H1 (cell line): ENCODE measurements around the gene ZNF3. TPM values are rescaled to one million over a fixed set of nuclear protein-coding genes. Genes with fewer than 3 reads are reported as not detected.

Experiments used
- CTCF ChIA-PET: fragments of 300-600 bp; sonication (Branson Sonifier 250); formaldehyde crosslinking; loops from one replicate; lab custom pipeline; 2021; ENCODE audit not compliant: partially characterized antibody; lab: Charles Lee
- POLR2A ChIA-PET: fragments of 300-600 bp; sonication (Branson Sonifier 250); formaldehyde crosslinking; loops from one replicate; lab custom pipeline; 2021; ENCODE audit warnings: inconsistent platforms; ENCODE audit not compliant: partially characterized antibody; lab: Charles Lee
- DNase-seq, 2 experiments: peaks; one replicate each; pipeline versions ENCODE4 v3.0.0 to v3.0.0-alpha.2; 2010 to 2022; ENCODE audit warnings: low spot score in 2 of 2, low read depth in 1 of 2, mixed read lengths in 1 of 2
- FAIRE-seq: peaks from 2 replicates; lab custom pipeline; 2011; peaks lifted over from hg19 to GRCh38; lab: Jason Lieb, UNC
- H2AFZ ChIP-seq: 2 replicates; pipeline ENCODE4 v1.8.1; 2012; ENCODE audit warnings: low read length, inconsistent platforms
- H2AK5ac ChIP-seq: 2 replicates; pipeline ENCODE4 v1.6.1; 2013; ENCODE audit warnings: low read depth, low read length
- H2BK120ac ChIP-seq: replicated peaks from 2 replicates; pipeline ENCODE3; 2013; ENCODE audit warnings: low read depth, low read length, inconsistent platforms
- H2BK12ac ChIP-seq: 2 replicates; pipeline ENCODE4 v1.6.1; 2013; ENCODE audit warnings: low read depth, low read length
- H2BK15ac ChIP-seq: 2 replicates; pipeline ENCODE4 v1.6.1; 2013; ENCODE audit warnings: low read length
- H2BK20ac ChIP-seq: 2 replicates; pipeline ENCODE4 v1.6.1; 2013; ENCODE audit warnings: low read length
- H2BK5ac ChIP-seq: 2 replicates; pipeline ENCODE4 v1.6.1; 2013; ENCODE audit warnings: low read depth, low read length
- H3K14ac ChIP-seq: 2 replicates; pipeline ENCODE4 v1.6.1; 2013; ENCODE audit warnings: inconsistent platforms; ENCODE audit not compliant: insufficient read length
- H3K18ac ChIP-seq: 2 replicates; pipeline ENCODE4 v1.6.1; 2013; ENCODE audit warnings: low read length; ENCODE audit errors: extremely low read depth
- H3K23ac ChIP-seq: 2 replicates; pipeline ENCODE4 v1.6.1; 2013; ENCODE audit warnings: inconsistent platforms; ENCODE audit not compliant: insufficient read length
- H3K23me2 ChIP-seq: 2 replicates; pipeline ENCODE4 v1.6.1; 2013; ENCODE audit warnings: low read depth, low read length
- H3K27ac ChIP-seq: 2 replicates; pipeline ENCODE4 v1.6.1; 2011; ENCODE audit warnings: low read depth, low read length, inconsistent platforms
- H3K27me3 ChIP-seq, 4 experiments: replicated peaks in 1 of 4; 1 replicate in 1 of 4; 2 replicates in 3 of 4; pipeline versions ENCODE4 v1.6.1 to v1.8.1; 2011 to 2013; ENCODE audit warnings: low read length in 3 of 4, mild to moderate bottlenecking in 3 of 4, inconsistent platforms in 2 of 4, mixed read lengths in 2 of 4, moderate library complexity in 1 of 4; ENCODE audit not compliant: control insufficient read depth in 3 of 4, insufficient read depth in 3 of 4; ENCODE audit errors: extremely low read depth in 1 of 4
- H3K36me3 ChIP-seq, 4 experiments: 2 replicates each; pipeline versions ENCODE4 v1.6.1 to v1.8.1; 2011 to 2013; ENCODE audit warnings: mild to moderate bottlenecking in 4 of 4, low read length in 3 of 4, moderate library complexity in 2 of 4, control low read depth in 1 of 4, inconsistent platforms in 1 of 4; ENCODE audit not compliant: insufficient read depth in 4 of 4, control insufficient read depth in 2 of 4
- H3K4ac ChIP-seq: replicated peaks from 2 replicates; pipeline ENCODE3; 2013; ENCODE audit warnings: low read length, low read depth, mixed read lengths, inconsistent platforms; ENCODE audit not compliant: insufficient read length
- H3K4me1 ChIP-seq, 4 experiments: replicated peaks in 1 of 4; 1 replicate in 1 of 4; 2 replicates in 3 of 4; pipeline versions ENCODE4 v1.6.1 to v1.8.1; 2011 to 2013; ENCODE audit warnings: low read length in 3 of 4, inconsistent platforms in 2 of 4, mixed read lengths in 1 of 4; ENCODE audit not compliant: insufficient read depth in 4 of 4, control insufficient read depth in 3 of 4
- H3K4me2 ChIP-seq, 2 experiments: 2 replicates each; pipeline versions ENCODE4 v1.6.1 to v1.8.1; 2011 to 2013; ENCODE audit warnings: low read depth in 2 of 2, low read length in 2 of 2, control low read depth in 1 of 2, inconsistent platforms in 1 of 2, mild to moderate bottlenecking in 1 of 2; ENCODE audit not compliant: insufficient read depth in 1 of 2
- H3K4me3 ChIP-seq, 4 experiments: fragments of 200-600, 300-600 bp in 1 of 4; sonication (generic), shearing (Covaris generic), sonication (Bioruptor Twin) in 1 of 4; 2 replicates each; pipeline versions ENCODE4 v1.5.1 to v1.8.1; 2011 to 2016; ENCODE audit warnings: low read length in 4 of 4, low read depth in 3 of 4, control low read depth in 2 of 4, inconsistent platforms in 2 of 4, mild to moderate bottlenecking in 2 of 4, mixed read lengths in 1 of 4, moderate library complexity in 1 of 4; ENCODE audit not compliant: insufficient read depth in 2 of 4; ENCODE audit errors: extremely low read depth in 1 of 4
- H3K56ac ChIP-seq: replicated peaks from 2 replicates; pipeline ENCODE3; 2013; ENCODE audit warnings: low read depth, mild to moderate bottlenecking, mixed read lengths, low read length, inconsistent platforms; ENCODE audit not compliant: insufficient read length
- H3K79me1 ChIP-seq: 2 replicates; pipeline ENCODE4 v1.6.1; 2013; ENCODE audit warnings: low read depth, low read length, control low read depth
- H3K79me2 ChIP-seq, 2 experiments: 2 replicates each; pipeline versions ENCODE4 v1.6.1 to v1.8.1; 2012 to 2013; ENCODE audit warnings: low read length in 2 of 2, mild to moderate bottlenecking in 2 of 2, inconsistent platforms in 1 of 2; ENCODE audit not compliant: insufficient read depth in 2 of 2, control insufficient read depth in 1 of 2
- H3K9ac ChIP-seq, 4 experiments: replicated peaks in 1 of 4; 1 replicate in 1 of 4; 2 replicates in 3 of 4; pipeline versions ENCODE4 v1.6.1 to v1.8.1; 2011 to 2013; ENCODE audit warnings: low read depth in 3 of 4, low read length in 3 of 4, control low read depth in 2 of 4, mild to moderate bottlenecking in 2 of 4, moderate library complexity in 2 of 4, inconsistent platforms in 1 of 4; ENCODE audit errors: extremely low read depth in 1 of 4
- H3K9me3 ChIP-seq, 2 experiments: 2 replicates each; pipeline versions ENCODE4 v1.6.1 to v1.8.1; 2012 to 2013; ENCODE audit warnings: mild to moderate bottlenecking in 2 of 2, moderate library complexity in 2 of 2, control low read depth in 1 of 2, inconsistent platforms in 1 of 2, low read depth in 1 of 2, low read length in 1 of 2, mixed read lengths in 1 of 2; ENCODE audit not compliant: insufficient read depth in 2 of 2
- H4K20me1 ChIP-seq, 2 experiments: replicated peaks in 1 of 2; 2 replicates each; pipeline versions ENCODE3 to v1.8.1; 2011 to 2013; ENCODE audit warnings: inconsistent platforms in 2 of 2, low read length in 2 of 2, mild to moderate bottlenecking in 1 of 2; ENCODE audit not compliant: insufficient read depth in 2 of 2, control insufficient read depth in 1 of 2
- H4K5ac ChIP-seq: 2 replicates; pipeline ENCODE4 v1.6.1; 2013; ENCODE audit warnings: low read length, low read depth, mixed read lengths, inconsistent platforms; ENCODE audit not compliant: insufficient read length
- H4K8ac ChIP-seq: 2 replicates; pipeline ENCODE4 v1.8.0; 2013; ENCODE audit warnings: mild to moderate bottlenecking, moderate library complexity, low read length, inconsistent platforms; ENCODE audit not compliant: insufficient read depth; ENCODE audit errors: extremely low read depth
- H4K91ac ChIP-seq: replicated peaks from 2 replicates; pipeline ENCODE3; 2013; ENCODE audit warnings: low read length, mixed read lengths, inconsistent platforms; ENCODE audit not compliant: insufficient read length
- RAD21 ChIP-seq, 2 experiments: IDR thresholded peaks in 1 of 2; conservative IDR thresholded peaks in 1 of 2; 2 replicates each; pipeline ENCODE4 v1.6.1; 2011; ENCODE audit warnings: low read depth in 2 of 2, low read length in 2 of 2, improper control_type of control experiment in 1 of 2, inconsistent platforms in 1 of 2, mild to moderate bottlenecking in 1 of 2, moderate library complexity in 1 of 2
- SAP30 ChIP-seq: fragments of 300-600 bp; sonication (generic); IDR thresholded peaks from 2 replicates; pipeline ENCODE4 v1.7.1; 2012; ENCODE audit warnings: low read length, moderate library complexity, mild to moderate bottlenecking, inconsistent platforms; ENCODE audit not compliant: insufficient read depth, insufficient replicate concordance
- WGBS, 2 experiments: shearing (Covaris generic) in 1 of 2; methylation state at CpG; one replicate each; pipeline versions ENCODE4 v1.1.6 to v1.1.7; 2013 to 2015; ENCODE audit warnings: low lambda C conversion rate in 2 of 2, mixed read lengths in 2 of 2, inconsistent platforms in 1 of 2, low coverage in 1 of 2, missing lambda C conversion rate in 1 of 2; ENCODE audit not compliant: insufficient replicate concordance in 2 of 2, insufficient coverage in 1 of 2, insufficient read length in 1 of 2; ENCODE audit errors: extremely low coverage in 1 of 2, missing lambda C conversion rate in 1 of 2; 5-methylcytosine and 5-hydroxymethylcytosine counted together
- polyA plus RNA-seq, 7 experiments: library from polyadenylated mRNA; depleted of rRNA in 3 of 7; stranded (reverse) in 5 of 7; unstranded in 2 of 7; fragments of >200 nt in 5 of 7; fragments of 200-250 nt in 2 of 7; gene quantifications; 1 replicate in 5 of 7; 2 replicates in 1 of 7; 4 replicates in 1 of 7; pipeline versions ENCODE4 v1.2.1 to v1.2.3, GENCODE V29; 2011 to 2013; ENCODE audit warnings: missing spikeins in 2 of 7, mixed read lengths in 2 of 7
- total RNA-seq: library from RNA; stranded (reverse); fragmentation: NEBNext Ultra II Directional; extraction: Animal tissue kit (Norgen Biotek cat#: 25700); gene quantifications from 2 replicates; pipeline ENCODE4 v1.2.1, GENCODE V29; 2021

Gene ZNF3
- total and polyA plus RNA-seq, 2 of the 8 experiments (the other 6 are each of a cell fraction or from before 2014, with no cell fraction given) = 26.9 to 49.1 TPM

DNA sequence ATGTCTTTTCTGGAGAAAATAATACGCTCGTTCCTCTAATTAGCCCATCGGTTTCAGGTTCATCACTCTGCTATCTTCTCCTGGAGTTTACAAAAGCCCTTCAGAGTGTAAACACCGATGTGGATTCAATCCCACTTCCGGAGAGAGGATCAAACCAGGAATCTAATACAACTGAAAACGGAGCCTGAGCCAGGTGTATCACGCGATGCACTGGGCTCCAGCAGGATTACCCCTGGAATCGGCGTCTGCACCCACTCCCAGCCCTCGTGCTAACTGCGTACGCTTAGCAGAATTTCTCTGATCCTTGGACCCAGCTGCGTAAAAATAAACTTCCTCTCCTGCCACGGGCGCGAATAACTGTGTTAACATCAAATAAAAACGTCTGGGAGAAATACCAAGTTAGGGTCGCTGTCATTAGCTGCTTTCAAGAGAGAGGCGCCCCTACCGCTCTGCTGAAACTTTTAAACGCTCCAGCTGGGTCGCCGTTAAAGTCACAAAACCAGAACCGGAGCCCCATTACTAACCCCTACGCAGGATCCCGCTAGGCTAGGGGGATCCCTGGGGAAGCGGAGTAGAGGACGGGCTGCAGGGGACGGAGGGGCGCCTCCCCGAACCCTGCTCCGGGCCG lies 502 bp downstream of the ZNF3 start:
- H2BK5ac ChIP-seq = peak overlapping the region; percentile 85
- H3K18ac ChIP-seq = no peak overlapping the region
- H4K91ac ChIP-seq = peak overlapping the region; percentile 55
- H4K8ac ChIP-seq = peak overlapping the region; percentile 100
- no peaks in the 10 kb centered on the region for H3K27me3 ChIP-seq
- no peak overlapping the region for H2BK12ac ChIP-seq
- H3K79me1 ChIP-seq = peaks cover 4% of the 10 kb centered on the region; the same call in 1 of the 2 replicates
- peak overlapping the region; percentile 92 for H3K56ac ChIP-seq
- no peak overlapping the region for H2AK5ac ChIP-seq
- H2BK120ac ChIP-seq = no peak overlapping the region
- peak overlapping the region; percentile 94 to 97 (median 94) for H3K9ac ChIP-seq
- no peak overlapping the region for H3K23ac ChIP-seq
- H3K4me1 ChIP-seq = peaks cover 0 to 9% (median 4%) of the 10 kb centered on the region in 4 experiments; a peak in 3 of 7 replicates
- ChIA-PET CTCF (interaction anchor here (0.9 kb wide), 1 partner anchor 17 kb away, joined by 3 read pairs; no protein-coding TSS in a partner anchor), POLR2A (interaction anchor here (0.9 to 19.6 kb wide), 5 partner anchors 11 to 36 kb away, joined by 3 to 722 read pairs (median 163); partner anchors contain the start of genes AP4M1, MCM7 and ZSCAN21)
- H4K20me1 ChIP-seq = peaks cover 1 to 3% of the 10 kb centered on the region in 2 experiments
- H3K4me3 ChIP-seq = peak overlapping the region; percentile 76 to 100 (median 96)
- H3K36me3 ChIP-seq = peaks cover 20 to 41% (median 31%) of the 10 kb centered on the region in 4 experiments
- no peak overlapping the region for H2BK20ac ChIP-seq
- H3K23me2 ChIP-seq = peaks cover 6% of the 10 kb centered on the region; the same call in 1 of the 2 replicates
- TF ChIP-seq RAD21 (IDR thresholded peaks at IDR 0.05 in 1 of 2, conservative IDR thresholded peaks at IDR 0.05 in 1 of 2; ENCODE audit: low read depth in 2 of 2, low read length in 2 of 2) = no peak
- peak; percentile 45 for TF ChIP-seq SAP30
- H3K14ac ChIP-seq = no peak overlapping the region
- peaks cover 4 to 8% of the 10 kb centered on the region in 2 experiments; a peak in 2 of 4 replicates for H3K9me3 ChIP-seq
- H3K4me2 ChIP-seq = peak overlapping the region; percentile 66 to 73
- no peak overlapping the region for H2AFZ ChIP-seq
- peaks cover 32 to 52% of the 10 kb centered on the region in 2 experiments for H3K79me2 ChIP-seq
- 4% methylated on average over 32 of the region's 34 CpGs; no CpG with 5 or more reads in 1 of the 2 experiments for WGBS, 2 experiments
- no peak for DNase-seq
- H2BK15ac ChIP-seq = no peak overlapping the region
- H3K27ac ChIP-seq = peak overlapping the region; percentile 91
- peak overlapping the region; percentile 97 for H3K4ac ChIP-seq
- FAIRE-seq = no peak
- peak overlapping the region; percentile 68 for H4K5ac ChIP-seq
